Erythroblast (primary cell): ENCODE data around the gene TPD52L1.

ENCODE experiments used
- GATA1 ChIP-seq: IDR thresholded peaks from 2 replicates; pipeline ENCODE4 v1.6.1; 2011; ENCODE audit warnings: low read depth, mild to moderate bottlenecking, control low read depth, low read length, moderate library complexity
- POLR2A ChIP-seq: IDR thresholded peaks from 2 replicates; pipeline ENCODE4 v1.6.1; 2011; ENCODE audit warnings: mild to moderate bottlenecking, low read length

DNA sequence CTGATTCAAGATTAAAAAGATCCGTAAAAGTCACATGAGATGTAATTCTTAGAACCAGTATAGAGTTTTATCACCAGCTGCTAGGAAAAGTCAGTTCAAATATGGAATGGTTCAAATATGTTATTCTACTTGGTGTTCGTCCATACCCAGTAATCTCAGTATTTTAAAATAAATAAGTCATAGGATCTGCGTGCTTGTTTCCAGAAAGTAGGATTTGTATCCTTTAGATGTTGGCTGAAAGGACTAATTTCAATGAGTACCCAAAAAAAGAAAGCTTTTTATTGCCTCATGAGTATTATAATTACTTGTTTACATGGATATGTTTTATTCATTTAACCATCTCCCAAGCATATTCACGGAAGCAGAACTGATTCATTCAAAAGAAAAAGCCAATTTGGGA is 12.2 kb downstream of the TPD52L1 start:
- no peak for TF ChIP-seq POLR2A
- TF ChIP-seq GATA1 = no peak
